Upper lobe of right lung (tissue), 1 donor: ENCODE measurements around the gene CNKSR1. TPM values are rescaled to one million over a fixed set of nuclear protein-coding genes. Genes with fewer than 3 reads are reported as not detected.
"Not testable (repeated sequence)": the region's sequence is repeated elsewhere in the genome, so short reads cannot be mapped to it uniquely, and the experiment has no call there.

ENCODE experiments used
- ATAC-seq: fragments of 200-7000 bp; cut with Tn5 transposase; one replicate; pipeline ENCODE4 v1.9.1; 2020; ENCODE audit warnings: mild to moderate bottlenecking, moderate library complexity
- DNase-seq: peaks from one replicate; pipeline ENCODE4 v3.0.0-alpha.2; 2020
- H3K27ac ChIP-seq: fragments of 200-600 bp; one replicate; pipeline ENCODE4 v1.8.0; 2022
- H3K27me3 ChIP-seq: fragments of 200-600 bp; one replicate; pipeline ENCODE4 v1.8.0; 2022; ENCODE audit warnings: mild to moderate bottlenecking
- H3K36me3 ChIP-seq: fragments of 200-600 bp; one replicate; pipeline ENCODE4 v1.8.0; 2022
- H3K4me1 ChIP-seq: fragments of 200-600 bp; one replicate; pipeline ENCODE4 v1.8.0; 2022
- H3K4me3 ChIP-seq: fragments of 200-600 bp; one replicate; pipeline ENCODE4 v1.8.0; 2022; ENCODE audit warnings: mild to moderate bottlenecking
- H3K9me3 ChIP-seq: fragments of 200-600 bp; one replicate; pipeline ENCODE4 v1.8.0; 2022
- CTCF ChIP-seq: fragments of 200-600 bp; IDR thresholded peaks from one replicate; pipeline ENCODE4 v1.8.0; 2022; ENCODE audit warnings: antibody characterized with exemption
- intact Hi-C: fragments of 100-400 bp; cut with DNase I; formaldehyde crosslinking; loops from one replicate; pipeline ENCODE4 v1.11.0; 2022
- total RNA-seq: library from RNA; stranded (reverse); fragmentation: NEBNext Ultra II Directional; extraction: Animal tissue kit (Norgen Biotek cat#: 25700); gene quantifications from one replicate; pipeline ENCODE4 v1.2.1, GENCODE V29; 2021
- donor health status: DM: no; HTN: yes; CAD: no; lungs with severe emphysema.

Gene CNKSR1
- total RNA-seq, 1 donor from 2014 or later: 21.6 TPM

- no peak overlapping the region for H3K27ac ChIP-seq
- ATAC-seq: peak; percentile 89
- intact Hi-C loops: no loop called here
- no peak for TF ChIP-seq CTCF
- H3K36me3 ChIP-seq: no peaks in the 10 kb centered on the region
- peak; percentile 88 for DNase-seq
- peaks cover 8% of the 10 kb centered on the region for H3K27me3 ChIP-seq
- H3K9me3 ChIP-seq: no peaks in the 10 kb centered on the region
- peak overlapping the region; percentile 44 for H3K4me3 ChIP-seq
- peaks cover 3% of the 10 kb centered on the region for H3K4me1 ChIP-seq
These were observed 47.9 kb downstream of the CNKSR1 start for GRCh38 chr1:26225033-26225831.

GRCh38 chr1:26230682-26231081, 53.4 kb downstream of the CNKSR1 start:
- intact Hi-C loops, H3K27ac ChIP-seq, H3K4me1 ChIP-seq, H3K27me3 ChIP-seq, ATAC-seq, H3K36me3 ChIP-seq, DNase-seq, H3K4me3 ChIP-seq, H3K9me3 ChIP-seq: not testable (repeated sequence)

GRCh38 chr1:26233903-26234643, 56.8 kb downstream of the CNKSR1 start, which contains the start of gene CEP85:
Gene CEP85, plus strand, starts transcription at chr1:26234200. Its CDS starts 5,584 bp downstream, at chr1:26239784.
- H3K9me3 ChIP-seq: no peaks in the 10 kb centered on the region
- H3K27me3 ChIP-seq: no peaks in the 10 kb centered on the region
- peak; percentile 99 for ATAC-seq
- intact Hi-C loops: no loop called here
- H3K27ac ChIP-seq: peak within 1 kb of the TSS; percentile 81
- peak within 1 kb of the TSS; percentile 76 for H3K4me3 ChIP-seq
- peak; percentile 99 for DNase-seq
- no peaks in the 10 kb centered on the region for H3K36me3 ChIP-seq
- TF ChIP-seq CTCF: peak; percentile 75
- H3K4me1 ChIP-seq: peaks cover 8% of the 10 kb centered on the region

DNA sequence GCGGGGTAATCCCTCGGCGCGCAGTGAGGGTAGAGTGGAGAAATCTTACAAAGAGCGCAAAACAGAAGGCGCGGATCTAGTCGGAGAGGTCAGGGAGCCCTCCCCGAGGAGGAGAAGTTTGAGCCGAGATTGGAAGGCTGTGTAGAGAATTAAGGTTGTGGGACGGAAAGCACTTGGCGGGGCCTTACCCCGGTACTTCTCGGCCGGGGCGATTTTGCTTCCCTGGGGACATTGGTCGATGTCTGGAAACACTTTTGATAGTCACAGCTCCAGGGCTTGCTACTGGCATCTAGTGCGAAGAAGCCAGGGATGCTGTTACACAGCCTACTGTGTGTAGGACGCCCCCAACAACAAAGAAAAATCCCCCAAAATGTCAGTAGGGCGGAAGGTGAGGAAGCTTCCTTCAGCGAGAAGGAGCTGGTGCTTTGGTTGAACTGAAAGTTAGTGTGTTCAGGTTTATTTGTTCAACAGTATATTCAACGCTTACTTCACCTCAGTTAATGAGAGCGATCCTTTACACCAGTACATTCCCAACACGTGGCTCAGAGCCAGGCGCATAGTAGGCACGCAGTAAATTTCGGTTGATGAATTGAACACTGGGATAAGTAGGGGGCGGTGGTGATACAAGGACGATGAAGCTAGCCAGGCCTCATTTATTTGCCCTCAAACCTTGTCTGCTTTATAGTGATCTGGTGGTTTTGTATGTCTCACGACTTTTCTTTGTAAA, 57.5 kb downstream of the CNKSR1 start:
- Histone ChIP-seq H3K4me3 (peak overlapping the region; percentile 76), H3K4me1 (peaks cover 8% of the 10 kb centered on the region), H3K9me3 (no peaks in the 10 kb centered on the region), H3K36me3 (no peaks in the 10 kb centered on the region), H3K27ac (peak overlapping the region; percentile 81), H3K27me3 (no peaks in the 10 kb centered on the region)
- ATAC-seq: no peak
- TF ChIP-seq CTCF: no peak
- intact Hi-C loops: no loop called here
- no peak for DNase-seq

DNA sequence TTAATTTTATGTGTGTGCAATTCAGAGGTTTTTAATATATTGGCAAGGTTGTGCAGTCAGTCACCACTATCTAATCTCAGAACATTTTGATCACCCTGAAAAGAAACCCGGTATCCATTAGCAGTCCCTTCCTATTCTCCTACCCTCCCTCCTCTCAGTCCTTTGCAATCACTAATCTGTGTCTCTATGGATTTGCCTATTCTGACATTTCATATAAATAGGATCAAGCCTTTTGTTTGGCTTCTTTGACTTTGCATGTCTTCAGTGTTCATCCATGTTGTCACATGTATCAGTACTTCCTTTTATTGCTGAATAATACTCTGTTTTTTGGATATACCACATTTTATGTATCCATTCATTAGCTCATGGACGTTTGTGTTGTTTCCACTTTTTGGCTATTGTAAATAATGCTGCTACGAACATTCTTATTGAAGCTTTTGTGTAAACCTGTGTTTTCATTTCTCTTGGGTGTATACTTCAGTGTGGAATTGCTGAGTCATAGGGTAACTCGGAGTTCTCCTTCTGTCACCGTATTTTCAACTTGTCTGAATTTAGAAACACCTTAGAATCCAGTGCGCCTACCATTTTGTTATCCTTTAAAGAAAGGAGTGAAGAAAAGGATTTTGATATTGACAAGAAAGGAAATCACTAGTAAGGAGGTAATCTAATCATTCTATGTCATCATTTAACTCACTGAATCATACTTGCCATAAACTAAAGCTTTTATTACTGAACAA, 60.1 kb downstream of the CNKSR1 start:
- no peak overlapping the region for H3K4me3 ChIP-seq
- ATAC-seq: no peak
- DNase-seq: no peak
- H3K27me3 ChIP-seq: no peaks in the 10 kb centered on the region
- peaks cover 8% of the 10 kb centered on the region for H3K4me1 ChIP-seq
- H3K36me3 ChIP-seq: peaks cover 5% of the 10 kb centered on the region
- intact Hi-C loops: no loop called here
- no peak for TF ChIP-seq CTCF
- no peaks in the 10 kb centered on the region for H3K9me3 ChIP-seq
- no peak overlapping the region for H3K27ac ChIP-seq

Other genes starting within 250 kb of the CNKSR1 start
- gene PAFAH2, start 179.4 kb upstream of the CNKSR1 start, total RNA-seq: 22.6 TPM
- gene EXTL1, start 155.7 kb upstream of the CNKSR1 start, total RNA-seq: 0.49 TPM
- gene SLC30A2, start 131.4 kb upstream of the CNKSR1 start, total RNA-seq: not detected
- gene TRIM63, start 109.9 kb upstream of the CNKSR1 start, total RNA-seq: 0.46 TPM
- 11.4 TPM for gene PDIK1L, start 65.7 kb upstream of the CNKSR1 start, total RNA-seq
- gene FAM110D, start 18.4 kb upstream of the CNKSR1 start, total RNA-seq: 6.9 TPM
- not detected for gene C1orf232, start 8.5 kb upstream of the CNKSR1 start, total RNA-seq
- 22.6 TPM for gene ZNF593, start 7.6 kb upstream of the CNKSR1 start, total RNA-seq
- gene ZNF593OS, start 5.7 kb upstream of the CNKSR1 start, total RNA-seq: not detected
- not detected for gene CATSPER4, start 13.1 kb downstream of the CNKSR1 start, total RNA-seq
- gene CEP85, start 56.7 kb downstream of the CNKSR1 start, total RNA-seq: 10.3 TPM
- 169 TPM for gene SH3BGRL3, start 102.6 kb downstream of the CNKSR1 start, total RNA-seq
- 37.0 TPM for gene UBXN11, start 129.1 kb downstream of the CNKSR1 start, total RNA-seq
- 348 TPM for gene CD52, start 140.5 kb downstream of the CNKSR1 start, total RNA-seq
- 6.9 TPM for gene CRYBG2, start 176.6 kb downstream of the CNKSR1 start, total RNA-seq
- 1.1 TPM for gene ZNF683, start 195.3 kb downstream of the CNKSR1 start, total RNA-seq
- not detected for gene LIN28A, start 233.3 kb downstream of the CNKSR1 start, total RNA-seq